WTC11 (cell line): ENCODE results near the gene ING2. TPM values are rescaled to one million over a fixed set of nuclear protein-coding genes. Genes with fewer than 3 reads are reported as not detected.

Experiments
- ATAC-seq: fragments of 200-7000 bp; cut with Tn5 transposase; 2 replicates; pipeline ENCODE4 v1.10.0; 2021; ENCODE audit warnings: mild to moderate bottlenecking, moderate library complexity
- CTCF ChIA-PET: fragments of 300-600 bp; sonication (Branson Sonifier 250); formaldehyde crosslinking; loops from one replicate; lab custom pipeline; 2021; ENCODE audit warnings: antibody characterized with exemption; lab: Charles Lee
- POLR2A ChIA-PET: fragments of 350-600 bp; sonication (Branson Sonifier 250); formaldehyde crosslinking; loops from one replicate; lab custom pipeline; 2021; ENCODE audit warnings: antibody characterized with exemption; lab: Charles Lee
- DNase-seq: peaks from one replicate; pipeline ENCODE4 v3.0.0; 2021; ENCODE audit warnings: low spot score
- H3K27ac Mint-ChIP-seq: 2 replicates; pipeline ENCODE4 v1.8.0; 2021; ENCODE audit warnings: mixed read lengths
- H3K27me3 Mint-ChIP-seq: 2 replicates; pipeline ENCODE4 v1.8.0; 2021; ENCODE audit warnings: low read depth, mild to moderate bottlenecking, moderate library complexity, mixed read lengths
- H3K36me3 Mint-ChIP-seq: 2 replicates; pipeline ENCODE4 v1.8.0; 2021; ENCODE audit warnings: mixed read lengths
- H3K4me1 Mint-ChIP-seq: 2 replicates; pipeline ENCODE4 v1.8.0; 2022; ENCODE audit warnings: mixed read lengths
- H3K4me3 Mint-ChIP-seq: 2 replicates; pipeline ENCODE4 v1.8.0; 2021; ENCODE audit warnings: mild to moderate bottlenecking, moderate library complexity, mixed read lengths
- H3K9me3 Mint-ChIP-seq: 2 replicates; pipeline ENCODE4 v1.8.0; 2021; ENCODE audit warnings: mixed read lengths
- CBFB ChIP-seq: sonication (generic); formaldehyde crosslinking; IDR thresholded peaks from 2 replicates; pipeline ENCODE4 v1.8.1; 2022; ENCODE audit warnings: mild to moderate bottlenecking, low read depth, missing genetic modification reagents
- ETV6 ChIP-seq: sonication (generic); formaldehyde crosslinking; IDR thresholded peaks from 2 replicates; pipeline ENCODE4 v1.8.1; 2022; ENCODE audit warnings: mild to moderate bottlenecking, missing genetic modification reagents
- FOXP1 ChIP-seq: sonication (generic); formaldehyde crosslinking; IDR thresholded peaks from 2 replicates; pipeline ENCODE4 v1.8.0; 2022; ENCODE audit warnings: missing genetic modification reagents, mild to moderate bottlenecking, moderate library complexity, borderline replicate concordance
- GRHL2 ChIP-seq: fragments of 250-450 bp; sonication (Bioruptor Pico); IDR thresholded peaks from 2 replicates; pipeline ENCODE4 v1.8.0; 2022; ENCODE audit warnings: mild to moderate bottlenecking, moderate library complexity; ENCODE audit not compliant: insufficient replicate concordance, severe bottlenecking
- HMGA2 ChIP-seq: fragments of 250-450 bp; sonication (Bioruptor Pico); IDR thresholded peaks from 2 replicates; pipeline ENCODE4 v1.4.0; 2021; ENCODE audit warnings: mild to moderate bottlenecking, moderate library complexity
- IRF2 ChIP-seq: sonication (generic); formaldehyde crosslinking; IDR thresholded peaks from 2 replicates; pipeline ENCODE4 v1.8.0; 2022; ENCODE audit warnings: low read depth, missing genetic modification reagents, borderline replicate concordance
- JAZF1 ChIP-seq: fragments of 250-450 bp; sonication (Bioruptor Pico); IDR thresholded peaks from 2 replicates; pipeline ENCODE4 v1.9.0; 2021; ENCODE audit warnings: moderate library complexity, mild to moderate bottlenecking, inconsistent platforms
- NFE2L1 ChIP-seq: sonication (generic); formaldehyde crosslinking; IDR thresholded peaks from 2 replicates; pipeline ENCODE4 v1.8.1; 2023; ENCODE audit warnings: missing genetic modification reagents
- OVOL2 ChIP-seq: fragments of 250-450 bp; sonication (Bioruptor Pico); IDR thresholded peaks from 2 replicates; pipeline ENCODE4 v1.9.0; 2021; ENCODE audit warnings: mild to moderate bottlenecking, borderline replicate concordance
- PRRX2 ChIP-seq: fragments of 250-450 bp; sonication (Bioruptor Pico); IDR thresholded peaks from 2 replicates; pipeline ENCODE4 v1.8.0; 2021; ENCODE audit warnings: mild to moderate bottlenecking
- TCF7 ChIP-seq: sonication (generic); formaldehyde crosslinking; IDR thresholded peaks from 2 replicates; pipeline ENCODE4 v1.8.0; 2022; ENCODE audit warnings: mild to moderate bottlenecking, low read depth, missing genetic modification reagents, moderate library complexity
- TEAD1 ChIP-seq: sonication (generic); formaldehyde crosslinking; IDR thresholded peaks from 2 replicates; pipeline ENCODE4 v1.8.0; 2022; ENCODE audit warnings: mild to moderate bottlenecking, missing genetic modification reagents
- ZBTB21 ChIP-seq: sonication (generic); formaldehyde crosslinking; IDR thresholded peaks from 2 replicates; pipeline ENCODE4 v1.8.1; 2023; ENCODE audit warnings: mild to moderate bottlenecking, missing genetic modification reagents, borderline replicate concordance
- ZNF138 ChIP-seq: sonication (generic); formaldehyde crosslinking; conservative IDR thresholded peaks from 2 replicates; pipeline ENCODE4 v1.8.1; 2022; ENCODE audit warnings: mild to moderate bottlenecking, moderate library complexity, missing genetic modification reagents
- ZNF317 ChIP-seq: sonication (generic); formaldehyde crosslinking; IDR thresholded peaks from 2 replicates; pipeline ENCODE4 v1.8.1; 2023; ENCODE audit warnings: low read depth, mild to moderate bottlenecking, moderate library complexity, missing genetic modification reagents, borderline replicate concordance
- ZNF396 ChIP-seq: fragments of 250-450 bp; sonication (Bioruptor Pico); IDR thresholded peaks from 2 replicates; pipeline ENCODE4 v1.8.0; 2021; ENCODE audit warnings: mild to moderate bottlenecking, moderate library complexity, borderline replicate concordance
- ZNF671 ChIP-seq: fragments of 250-450 bp; sonication (Bioruptor Pico); IDR thresholded peaks from 2 replicates; pipeline ENCODE4 v1.8.0; 2021; ENCODE audit warnings: mild to moderate bottlenecking
- total RNA-seq: library from RNA; stranded (reverse); gene quantifications from 3 replicates; pipeline ENCODE4 v1.2.3, GENCODE V29; 2021
- TF ChIP-seq, protein P1 (sequence below): sonication (generic); formaldehyde crosslinking; IDR thresholded peaks from 2 replicates; pipeline ENCODE4 v1.8.1; 2022; ENCODE audit warnings: missing genetic modification reagents, borderline replicate concordance
- TF ChIP-seq, protein P2 (sequence below): sonication (generic); formaldehyde crosslinking; IDR thresholded peaks from 2 replicates; pipeline ENCODE4 v1.8.1; 2022; ENCODE audit warnings: low read depth, mild to moderate bottlenecking, moderate library complexity, missing genetic modification reagents, borderline replicate concordance
- TF ChIP-seq, protein P3 (sequence below): sonication (generic); formaldehyde crosslinking; IDR thresholded peaks from 2 replicates; pipeline ENCODE4 v1.8.0; 2022; ENCODE audit warnings: mild to moderate bottlenecking, missing genetic modification reagents
- TF ChIP-seq, protein P4 (sequence below): sonication (generic); formaldehyde crosslinking; IDR thresholded peaks from 2 replicates; pipeline ENCODE4 v1.8.0; 2023; ENCODE audit warnings: missing genetic modification reagents, mild to moderate bottlenecking, borderline replicate concordance
- TF ChIP-seq, protein P5 (sequence below): sonication (generic); formaldehyde crosslinking; IDR thresholded peaks from 2 replicates; pipeline ENCODE4 v1.8.1; 2023; ENCODE audit warnings: mild to moderate bottlenecking, missing genetic modification reagents, moderate library complexity
- TF ChIP-seq, protein P6 (sequence below): sonication (generic); formaldehyde crosslinking; IDR thresholded peaks from 2 replicates; pipeline ENCODE4 v1.8.1; 2022; ENCODE audit warnings: mild to moderate bottlenecking, missing genetic modification reagents, moderate library complexity, borderline replicate concordance

The ING2 gene
- total RNA-seq, 1 experiment from 2014 or later: 12.0 TPM

DNA sequence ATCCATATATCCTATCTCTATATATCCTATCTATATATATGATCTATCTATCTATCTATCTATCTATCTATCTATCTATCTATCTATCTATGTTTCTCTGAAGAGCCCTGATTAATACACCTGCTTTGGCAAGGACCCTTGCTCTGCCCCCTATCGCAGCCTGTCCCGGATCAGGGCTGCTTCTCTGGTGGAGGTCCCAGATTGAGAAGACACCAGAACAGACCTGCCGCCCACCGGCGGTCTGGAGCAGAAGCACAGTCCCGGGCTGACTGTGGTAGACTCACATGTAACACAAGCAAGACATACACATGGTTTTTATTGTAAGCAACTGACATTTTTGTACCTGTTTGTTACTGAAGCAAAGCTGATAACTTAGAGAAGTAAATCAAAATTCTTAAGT lies 52.8 kb downstream of the ING2 start (continued):
- TF ChIP-seq ZNF671 (CRISPR knock-in tag): no peak
- TF ChIP-seq, protein P1, sequence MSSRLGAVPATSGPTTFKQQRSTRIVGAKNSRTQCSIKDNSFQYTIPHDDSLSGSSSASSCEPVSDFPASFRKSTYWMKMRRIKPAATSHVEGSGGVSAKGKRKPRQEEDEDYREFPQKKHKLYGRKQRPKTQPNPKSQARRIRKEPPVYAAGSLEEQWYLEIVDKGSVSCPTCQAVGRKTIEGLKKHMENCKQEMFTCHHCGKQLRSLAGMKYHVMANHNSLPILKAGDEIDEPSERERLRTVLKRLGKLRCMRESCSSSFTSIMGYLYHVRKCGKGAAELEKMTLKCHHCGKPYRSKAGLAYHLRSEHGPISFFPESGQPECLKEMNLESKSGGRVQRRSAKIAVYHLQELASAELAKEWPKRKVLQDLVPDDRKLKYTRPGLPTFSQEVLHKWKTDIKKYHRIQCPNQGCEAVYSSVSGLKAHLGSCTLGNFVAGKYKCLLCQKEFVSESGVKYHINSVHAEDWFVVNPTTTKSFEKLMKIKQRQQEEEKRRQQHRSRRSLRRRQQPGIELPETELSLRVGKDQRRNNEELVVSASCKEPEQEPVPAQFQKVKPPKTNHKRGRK: no peak

DNA sequence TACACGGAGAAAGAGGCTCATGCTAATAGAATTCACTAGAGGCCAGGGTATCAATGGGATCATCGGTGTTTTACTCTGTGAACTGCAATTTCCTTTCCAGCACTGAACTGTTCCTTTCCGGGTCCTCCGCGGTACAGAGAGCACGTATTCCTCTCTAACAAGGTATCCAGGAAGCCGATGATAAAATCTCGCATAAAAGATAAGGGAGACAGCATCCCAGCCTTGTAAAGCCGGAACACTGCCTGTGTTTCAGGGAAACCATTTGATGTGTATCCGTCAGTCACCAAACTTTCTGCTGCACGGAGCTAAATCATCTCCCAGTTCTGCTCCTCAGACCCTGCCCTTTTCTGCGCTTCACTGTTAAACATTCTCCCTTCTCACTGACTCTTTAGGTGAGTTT lies 54.0 kb downstream of the ING2 start:
- no peak for DNase-seq
- H3K9me3 Mint-ChIP-seq: peaks cover 6% of the 10 kb centered on the region
- ChIA-PET POLR2A (no interaction called here), CTCF (no interaction called here)
- no peak for ATAC-seq
- no peaks in the 10 kb centered on the region for H3K4me1 Mint-ChIP-seq
- no peaks in the 10 kb centered on the region for H3K36me3 Mint-ChIP-seq
- no peaks in the 10 kb centered on the region for H3K27me3 Mint-ChIP-seq
- H3K4me3 Mint-ChIP-seq: no peak overlapping the region
- H3K27ac Mint-ChIP-seq: no peak overlapping the region
- no peak for TF ChIP-seq CBFB (CRISPR knock-in tag)
- TF ChIP-seq ETV6 (CRISPR knock-in tag): no peak
- TF ChIP-seq JAZF1 (CRISPR knock-in tag): no peak
- TF ChIP-seq ZBTB21 (CRISPR knock-in tag): no peak
- TF ChIP-seq, protein P2, sequence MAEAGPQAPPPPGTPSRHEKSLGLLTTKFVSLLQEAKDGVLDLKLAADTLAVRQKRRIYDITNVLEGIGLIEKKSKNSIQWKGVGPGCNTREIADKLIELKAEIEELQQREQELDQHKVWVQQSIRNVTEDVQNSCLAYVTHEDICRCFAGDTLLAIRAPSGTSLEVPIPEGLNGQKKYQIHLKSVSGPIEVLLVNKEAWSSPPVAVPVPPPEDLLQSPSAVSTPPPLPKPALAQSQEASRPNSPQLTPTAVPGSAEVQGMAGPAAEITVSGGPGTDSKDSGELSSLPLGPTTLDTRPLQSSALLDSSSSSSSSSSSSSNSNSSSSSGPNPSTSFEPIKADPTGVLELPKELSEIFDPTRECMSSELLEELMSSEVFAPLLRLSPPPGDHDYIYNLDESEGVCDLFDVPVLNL (CRISPR knock-in tag): no peak

DNA sequence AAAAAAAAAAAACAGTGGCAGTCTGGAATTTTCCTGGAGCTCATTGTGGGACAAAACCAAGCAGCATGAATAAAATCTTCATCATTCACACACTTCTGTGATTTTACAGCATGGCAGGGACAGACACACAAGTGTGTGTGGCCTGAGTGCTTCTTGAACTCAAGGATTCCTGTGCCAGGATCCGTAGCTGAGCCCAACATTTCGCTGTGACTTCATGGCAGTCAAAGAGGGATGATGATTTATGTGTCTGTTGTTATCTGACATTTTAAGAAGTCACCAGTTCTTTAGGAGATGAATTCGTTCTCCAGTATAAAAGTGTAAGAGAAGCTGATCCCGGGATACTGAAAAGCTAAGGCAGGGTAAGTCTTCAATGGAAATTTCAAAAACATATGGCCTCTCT lies 57.0 kb downstream of the ING2 start:
- H3K27ac Mint-ChIP-seq: no peak overlapping the region
- no peak for ATAC-seq
- no peak for DNase-seq

More for the DNA sequence above, 57.0 kb downstream of the ING2 start:
- no peak overlapping the region for H3K4me3 Mint-ChIP-seq
- CTCF ChIA-PET: interaction anchor here (0.7 kb wide), 1 partner anchor 13 kb away, joined by 3 read pairs; no protein-coding TSS in a partner anchor
- POLR2A ChIA-PET: no interaction called here
- H3K9me3 Mint-ChIP-seq: peaks cover 3% of the 10 kb centered on the region
- H3K36me3 Mint-ChIP-seq: no peaks in the 10 kb centered on the region
- H3K27me3 Mint-ChIP-seq: no peaks in the 10 kb centered on the region
- TF ChIP-seq ZNF138: no peak
- TF ChIP-seq NFE2L1 (CRISPR knock-in tag): no peak
- no peak for TF ChIP-seq FOXP1 (CRISPR knock-in tag)
- TF ChIP-seq TEAD1 (CRISPR knock-in tag): no peak
- TF ChIP-seq ETV6 (CRISPR knock-in tag): no peak
- TF ChIP-seq, protein P3, sequence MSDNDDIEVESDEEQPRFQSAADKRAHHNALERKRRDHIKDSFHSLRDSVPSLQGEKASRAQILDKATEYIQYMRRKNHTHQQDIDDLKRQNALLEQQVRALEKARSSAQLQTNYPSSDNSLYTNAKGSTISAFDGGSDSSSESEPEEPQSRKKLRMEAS (CRISPR knock-in tag): no peak
- TF ChIP-seq, protein P4, sequence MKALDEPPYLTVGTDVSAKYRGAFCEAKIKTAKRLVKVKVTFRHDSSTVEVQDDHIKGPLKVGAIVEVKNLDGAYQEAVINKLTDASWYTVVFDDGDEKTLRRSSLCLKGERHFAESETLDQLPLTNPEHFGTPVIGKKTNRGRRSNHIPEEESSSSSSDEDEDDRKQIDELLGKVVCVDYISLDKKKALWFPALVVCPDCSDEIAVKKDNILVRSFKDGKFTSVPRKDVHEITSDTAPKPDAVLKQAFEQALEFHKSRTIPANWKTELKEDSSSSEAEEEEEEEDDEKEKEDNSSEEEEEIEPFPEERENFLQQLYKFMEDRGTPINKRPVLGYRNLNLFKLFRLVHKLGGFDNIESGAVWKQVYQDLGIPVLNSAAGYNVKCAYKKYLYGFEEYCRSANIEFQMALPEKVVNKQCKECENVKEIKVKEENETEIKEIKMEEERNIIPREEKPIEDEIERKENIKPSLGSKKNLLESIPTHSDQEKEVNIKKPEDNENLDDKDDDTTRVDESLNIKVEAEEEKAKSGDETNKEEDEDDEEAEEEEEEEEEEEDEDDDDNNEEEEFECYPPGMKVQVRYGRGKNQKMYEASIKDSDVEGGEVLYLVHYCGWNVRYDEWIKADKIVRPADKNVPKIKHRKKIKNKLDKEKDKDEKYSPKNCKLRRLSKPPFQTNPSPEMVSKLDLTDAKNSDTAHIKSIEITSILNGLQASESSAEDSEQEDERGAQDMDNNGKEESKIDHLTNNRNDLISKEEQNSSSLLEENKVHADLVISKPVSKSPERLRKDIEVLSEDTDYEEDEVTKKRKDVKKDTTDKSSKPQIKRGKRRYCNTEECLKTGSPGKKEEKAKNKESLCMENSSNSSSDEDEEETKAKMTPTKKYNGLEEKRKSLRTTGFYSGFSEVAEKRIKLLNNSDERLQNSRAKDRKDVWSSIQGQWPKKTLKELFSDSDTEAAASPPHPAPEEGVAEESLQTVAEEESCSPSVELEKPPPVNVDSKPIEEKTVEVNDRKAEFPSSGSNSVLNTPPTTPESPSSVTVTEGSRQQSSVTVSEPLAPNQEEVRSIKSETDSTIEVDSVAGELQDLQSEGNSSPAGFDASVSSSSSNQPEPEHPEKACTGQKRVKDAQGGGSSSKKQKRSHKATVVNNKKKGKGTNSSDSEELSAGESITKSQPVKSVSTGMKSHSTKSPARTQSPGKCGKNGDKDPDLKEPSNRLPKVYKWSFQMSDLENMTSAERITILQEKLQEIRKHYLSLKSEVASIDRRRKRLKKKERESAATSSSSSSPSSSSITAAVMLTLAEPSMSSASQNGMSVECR: no peak
- no peak for TF ChIP-seq HMGA2 (CRISPR knock-in tag)
- TF ChIP-seq OVOL2 (CRISPR knock-in tag): no peak
- TF ChIP-seq TCF7 (CRISPR knock-in tag): no peak
- TF ChIP-seq IRF2: no peak
- TF ChIP-seq, protein P5, sequence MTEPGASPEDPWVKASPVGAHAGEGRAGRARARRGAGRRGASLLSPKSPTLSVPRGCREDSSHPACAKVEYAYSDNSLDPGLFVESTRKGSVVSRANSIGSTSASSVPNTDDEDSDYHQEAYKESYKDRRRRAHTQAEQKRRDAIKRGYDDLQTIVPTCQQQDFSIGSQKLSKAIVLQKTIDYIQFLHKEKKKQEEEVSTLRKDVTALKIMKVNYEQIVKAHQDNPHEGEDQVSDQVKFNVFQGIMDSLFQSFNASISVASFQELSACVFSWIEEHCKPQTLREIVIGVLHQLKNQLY (CRISPR knock-in tag): no peak
- TF ChIP-seq ZNF396 (CRISPR knock-in tag): no peak
- no peak for TF ChIP-seq ZNF317
- TF ChIP-seq PRRX2: no peak
- TF ChIP-seq, protein P6, sequence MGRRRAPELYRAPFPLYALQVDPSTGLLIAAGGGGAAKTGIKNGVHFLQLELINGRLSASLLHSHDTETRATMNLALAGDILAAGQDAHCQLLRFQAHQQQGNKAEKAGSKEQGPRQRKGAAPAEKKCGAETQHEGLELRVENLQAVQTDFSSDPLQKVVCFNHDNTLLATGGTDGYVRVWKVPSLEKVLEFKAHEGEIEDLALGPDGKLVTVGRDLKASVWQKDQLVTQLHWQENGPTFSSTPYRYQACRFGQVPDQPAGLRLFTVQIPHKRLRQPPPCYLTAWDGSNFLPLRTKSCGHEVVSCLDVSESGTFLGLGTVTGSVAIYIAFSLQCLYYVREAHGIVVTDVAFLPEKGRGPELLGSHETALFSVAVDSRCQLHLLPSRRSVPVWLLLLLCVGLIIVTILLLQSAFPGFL (CRISPR knock-in tag): no peak
- TF ChIP-seq GRHL2: no peak
- H3K4me1 Mint-ChIP-seq: no peaks in the 10 kb centered on the region
